Activated CD8-positive, alpha-beta T cell treated with anti-CD3 and anti-CD28 coated beads for 36 hours (primary cell): Measurements from ENCODE around the gene IL9. TPM values are rescaled to one million over a fixed set of nuclear protein-coding genes. Genes with fewer than 3 reads are reported as not detected.
"Not testable (repeated sequence)": the region's sequence is repeated elsewhere in the genome, so short reads cannot be mapped to it uniquely, and the experiment has no call there.

Experiments
- ATAC-seq: fragments of 200-7000 bp; cut with Tn5 transposase; one replicate; pipeline ENCODE4 v1.10.0; 2021; ENCODE audit warnings: mild to moderate bottlenecking, moderate library complexity
- CTCF ChIA-PET: fragments of 350-600 bp; sonication (Branson Sonifier 250); formaldehyde crosslinking; loops from one replicate; lab custom pipeline; 2021; ENCODE audit warnings: antibody characterized with exemption; lab: Charles Lee
- POLR2A ChIA-PET: fragments of 350-600 bp; sonication (Branson Sonifier 250); formaldehyde crosslinking; loops from one replicate; lab custom pipeline; 2021; ENCODE audit warnings: antibody characterized with exemption; lab: Charles Lee
- DNase-seq: peaks from one replicate; pipeline ENCODE4 v3.0.0-alpha.2; 2020
- H3K27ac Mint-ChIP-seq: one replicate; pipeline ENCODE4 v1.8.0; 2021; ENCODE audit warnings: mild to moderate bottlenecking, mixed read lengths
- H3K27me3 Mint-ChIP-seq: one replicate; pipeline ENCODE4 v1.8.0; 2021; ENCODE audit warnings: mixed read lengths
- H3K36me3 Mint-ChIP-seq: one replicate; pipeline ENCODE4 v1.8.0; 2021; ENCODE audit warnings: low read depth, mixed read lengths
- H3K4me1 Mint-ChIP-seq: one replicate; pipeline ENCODE4 v1.8.0; 2021; ENCODE audit warnings: low read depth, mixed read lengths
- H3K4me3 Mint-ChIP-seq: one replicate; pipeline ENCODE4 v1.8.0; 2021; ENCODE audit warnings: mild to moderate bottlenecking, moderate library complexity, mixed read lengths
- H3K9me3 Mint-ChIP-seq: one replicate; pipeline ENCODE4 v1.8.0; 2021; ENCODE audit warnings: mixed read lengths
- CTCF ChIP-seq: fragments of 200-600 bp; IDR thresholded peaks from one replicate; pipeline ENCODE4 v1.8.0; 2022; ENCODE audit warnings: antibody characterized with exemption, mild to moderate bottlenecking
- intact Hi-C: fragments of 100-400 bp; cut with micrococcal nuclease; formaldehyde crosslinking; loops from one replicate; pipeline ENCODE4 v1.10.0; 2022
- total RNA-seq, 2 experiments: library from RNA; stranded (reverse); gene quantifications; one replicate each; pipeline ENCODE4 v1.2.3, GENCODE V29; 2021

Gene IL9
- total RNA-seq, 2 experiments from 2014 or later = not detected

- intact Hi-C loops = no loop called here
- Mint-ChIP-seq H3K27me3 (peaks cover 3% of the 10 kb centered on the region), H3K4me3 (no peak overlapping the region), H3K9me3 (no peaks in the 10 kb centered on the region), H3K36me3 (no peaks in the 10 kb centered on the region), H3K27ac (no peak overlapping the region), H3K4me1 (no peaks in the 10 kb centered on the region)
- ATAC-seq (no peak), DNase-seq (no peak)
- no peak for TF ChIP-seq CTCF
- CTCF ChIA-PET = no interaction called here
- POLR2A ChIA-PET = no interaction called here
Measured at GRCh38 chr5:135862744-135863143, 32.9 kb downstream of the IL9 start.

- Mint-ChIP-seq H3K4me3 (no peak overlapping the region), H3K9me3 (no peaks in the 10 kb centered on the region), H3K27ac (no peak overlapping the region), H3K36me3 (no peaks in the 10 kb centered on the region), H3K4me1 (no peaks in the 10 kb centered on the region), H3K27me3 (peaks cover 3% of the 10 kb centered on the region)
- ATAC-seq (no peak), DNase-seq (no peak)
- POLR2A ChIA-PET = no interaction called here
- no peak for TF ChIP-seq CTCF
- intact Hi-C loops = no loop called here
- CTCF ChIA-PET = no interaction called here
Measured at GRCh38 chr5:135862086-135862485, 33.6 kb downstream of the IL9 start.

GRCh38 chr5:135861641-135862040 lies 34.0 kb downstream of the IL9 start:
- DNase-seq (no peak), ATAC-seq (no peak)
- H3K4me3 Mint-ChIP-seq = no peak overlapping the region
- peaks cover 3% of the 10 kb centered on the region for H3K27me3 Mint-ChIP-seq
- intact Hi-C loops = no loop called here
- H3K36me3 Mint-ChIP-seq = no peaks in the 10 kb centered on the region
- H3K4me1 Mint-ChIP-seq = no peaks in the 10 kb centered on the region
- TF ChIP-seq CTCF = no peak
- CTCF ChIA-PET = no interaction called here
- no peaks in the 10 kb centered on the region for H3K9me3 Mint-ChIP-seq
- POLR2A ChIA-PET = no interaction called here
- H3K27ac Mint-ChIP-seq = no peak overlapping the region

GRCh38 chr5:135859641-135860040 lies 36.0 kb downstream of the IL9 start:
- ChIA-PET POLR2A (no interaction called here), CTCF (interaction anchor here (0.8 to 1.0 kb wide), 2 partner anchors 11 to 29 kb away, joined by 3 to 4 read pairs; no protein-coding TSS in a partner anchor)
- intact Hi-C loops = no loop called here

GRCh38 chr5:135859186-135859585 lies 36.5 kb downstream of the IL9 start:
- H3K36me3 Mint-ChIP-seq, H3K4me1 Mint-ChIP-seq: not testable (repeated sequence)

More at GRCh38 chr5:135859641-135860040, 36.0 kb downstream of the IL9 start:
- DNase-seq = no peak
- Mint-ChIP-seq H3K27ac (no peak overlapping the region), H3K4me3 (no peak overlapping the region), H3K4me1 (no peaks in the 10 kb centered on the region), H3K9me3 (no peaks in the 10 kb centered on the region), H3K36me3 (no peaks in the 10 kb centered on the region), H3K27me3 (peaks cover 8% of the 10 kb centered on the region)
- no peak for ATAC-seq
- no peak for TF ChIP-seq CTCF

More at GRCh38 chr5:135859186-135859585, 36.5 kb downstream of the IL9 start:
- H3K27me3 Mint-ChIP-seq, POLR2A ChIA-PET, CTCF ChIA-PET, H3K9me3 Mint-ChIP-seq, DNase-seq, H3K27ac Mint-ChIP-seq, H3K4me3 Mint-ChIP-seq, intact Hi-C loops, ATAC-seq: not testable (repeated sequence)
